ENCODE data around the gene NMRAL1. TPM values are rescaled to one million over a fixed set of nuclear protein-coding genes. Genes with fewer than 3 reads are reported as not detected.
A peak's percentile ranks its signal among the peaks of the same experiment; 100 is the strongest.

NMRAL1 gene
- total and polyA plus RNA-seq, 10 of the 15 experiments (the other 5 are each of a cell fraction or from before 2014, with no cell fraction given), result 4.8 to 102 (median 62.5) TPM

- TF ChIP-seq REST (IDR thresholded peaks at IDR 0.05; ENCODE audit: low read depth, low read length), result no peak
- no peak for TF ChIP-seq CBX5 (IDR thresholded peaks at IDR 0.05; ENCODE audit: low read depth)
- TF ChIP-seq GABPA (IDR thresholded peaks at IDR 0.05; ENCODE audit: low read depth), result no peak
- no peak for TF ChIP-seq FOXM1 (IDR thresholded peaks at IDR 0.05; ENCODE audit: low read depth, low read length)
- TF ChIP-seq ZBTB33 (IDR thresholded peaks at IDR 0.05), result no peak
- no peak for TF ChIP-seq BMI1 (IDR thresholded peaks at IDR 0.05; ENCODE audit: borderline replicate concordance)
- TF ChIP-seq E4F1 (IDR thresholded peaks at IDR 0.05; ENCODE audit: borderline replicate concordance, partially characterized antibody), result peak; percentile 83
- TF ChIP-seq YY1 (IDR thresholded peaks at IDR 0.05; ENCODE audit: low read depth, low read length), result peak; percentile 83
- TF ChIP-seq CBX3 (IDR thresholded peaks at IDR 0.05; ENCODE audit: borderline replicate concordance, low read depth), result no peak
- peak; percentile 73; the same call in 1 of the 2 replicates for TF ChIP-seq TAF1 (IDR thresholded peaks at IDR 0.05; ENCODE audit: borderline replicate concordance, low read depth, low read length)
- peak; percentile 83 for TF ChIP-seq PKNOX1 (IDR thresholded peaks at IDR 0.05)
- no peak for TF ChIP-seq DPF2 (IDR thresholded peaks at IDR 0.05)
- no peak for TF ChIP-seq IRF4 (IDR thresholded peaks at IDR 0.05; ENCODE audit: low read depth, low read length)
- TF ChIP-seq KLF5 (IDR thresholded peaks at IDR 0.05; ENCODE audit: partially characterized antibody), result peak; percentile 33
- no peak for TF ChIP-seq RAD21 (IDR thresholded peaks at IDR 0.05; ENCODE audit: insufficient read depth, low read depth, low read length)
- peak; percentile 21 to 38; a peak in 1 of 4 replicates for TF ChIP-seq IKZF2 (IDR thresholded peaks at IDR 0.05)
- TF ChIP-seq WRNIP1 (IDR thresholded peaks at IDR 0.05; ENCODE audit: borderline replicate concordance, low read depth, low read length), result no peak
- TF ChIP-seq EED (IDR thresholded peaks at IDR 0.05; ENCODE audit: low read depth), result no peak
- TF ChIP-seq NRF1 (conservative IDR thresholded peaks at IDR 0.05; ENCODE audit: low read depth, low read length), result no peak
Measured at GRCh38 chr16:4474192-4474961, at the start of gene NMRAL1 (continued).

Measured in GM12878 (cell line).